GM21529 (cell line): ENCODE measurements around the gene FCN1.

Experiments
- ATAC-seq: cut with Tn5 transposase; IDR thresholded peaks from one replicate; pipeline ENCODE4 v1.9.1; 2021; ENCODE audit not compliant: unreplicated experiment

The FCN1 gene

GRCh38 chr9:134915046-134915985 is 2.4 kb downstream of the FCN1 start:
- ATAC-seq: no peak

- ATAC-seq: no peak
Measured at GRCh38 chr9:134914501-134914834, 3.2 kb downstream of the FCN1 start.

GRCh38 chr9:134913713-134914500 is 3.8 kb downstream of the FCN1 start:
- ATAC-seq: no peak

GRCh38 chr9:134913041-134913712 is 4.5 kb downstream of the FCN1 start:
- ATAC-seq: no peak

GRCh38 chr9:134912126-134912840 is 5.4 kb downstream of the FCN1 start:
- ATAC-seq: no peak

GRCh38 chr9:134909511-134910481 is 7.9 kb downstream of the FCN1 start:
- no peak for ATAC-seq

- ATAC-seq: no peak
Measured at GRCh38 chr9:134908524-134909309, 9.0 kb downstream of the FCN1 start.

- no peak for ATAC-seq
Measured at GRCh38 chr9:134902936-134903335, 14.8 kb downstream of the FCN1 start.

GRCh38 chr9:134899818-134900217 is 17.9 kb downstream of the FCN1 start:
- ATAC-seq: no peak

- ATAC-seq: no peak
Measured at GRCh38 chr9:134899168-134899567, 18.5 kb downstream of the FCN1 start.

GRCh38 chr9:134898319-134898718 is 19.4 kb downstream of the FCN1 start:
- ATAC-seq: no peak

GRCh38 chr9:134897584-134898170 is 20.0 kb downstream of the FCN1 start:
- ATAC-seq: no peak

- no peak for ATAC-seq
Measured at GRCh38 chr9:134896834-134897583, 20.7 kb downstream of the FCN1 start.

- ATAC-seq: no peak
Measured at GRCh38 chr9:134895908-134896833, 21.5 kb downstream of the FCN1 start.

GRCh38 chr9:134895567-134895907 is 22.2 kb downstream of the FCN1 start:
- ATAC-seq: no peak

- no peak for ATAC-seq
Measured at GRCh38 chr9:134895097-134895496, 22.6 kb downstream of the FCN1 start.
